Stimulated activated CD4-positive, alpha-beta T cell treated with anti-CD3 and anti-CD28 coated beads, TNF-alpha, amount 100 ng/mL, for 1 hour (primary cell): ENCODE results near the gene POLD3.

ENCODE experiments used
- DNase-seq, 3 donors: peaks; one replicate each; pipeline ENCODE4 v3.0.0-alpha.2; 2020; ENCODE audit warnings: low read depth in 3 of 3, low spot score in 1 of 3

Gene POLD3

DNA sequence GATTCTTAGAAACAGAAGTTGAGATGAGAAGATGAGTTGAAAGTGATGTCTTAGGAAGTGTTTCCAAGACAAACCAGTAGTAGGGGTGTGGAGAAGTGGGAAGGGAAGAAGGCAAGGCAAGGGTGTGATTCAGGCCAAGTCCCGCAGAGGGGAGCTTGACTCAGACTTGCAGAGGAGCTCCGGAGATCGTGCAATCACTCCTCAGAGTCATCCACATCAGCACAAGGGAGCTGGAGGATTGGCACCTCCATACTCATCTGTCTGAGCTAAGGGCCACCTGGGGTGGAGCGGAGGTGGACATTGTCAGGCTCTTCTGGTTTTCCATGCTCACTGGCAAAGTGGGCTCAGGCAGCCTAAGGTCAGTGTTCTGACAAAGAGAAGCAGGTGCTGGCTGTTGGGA, 94.4 kb downstream of the POLD3 start:
- DNase-seq = no peak

DNA sequence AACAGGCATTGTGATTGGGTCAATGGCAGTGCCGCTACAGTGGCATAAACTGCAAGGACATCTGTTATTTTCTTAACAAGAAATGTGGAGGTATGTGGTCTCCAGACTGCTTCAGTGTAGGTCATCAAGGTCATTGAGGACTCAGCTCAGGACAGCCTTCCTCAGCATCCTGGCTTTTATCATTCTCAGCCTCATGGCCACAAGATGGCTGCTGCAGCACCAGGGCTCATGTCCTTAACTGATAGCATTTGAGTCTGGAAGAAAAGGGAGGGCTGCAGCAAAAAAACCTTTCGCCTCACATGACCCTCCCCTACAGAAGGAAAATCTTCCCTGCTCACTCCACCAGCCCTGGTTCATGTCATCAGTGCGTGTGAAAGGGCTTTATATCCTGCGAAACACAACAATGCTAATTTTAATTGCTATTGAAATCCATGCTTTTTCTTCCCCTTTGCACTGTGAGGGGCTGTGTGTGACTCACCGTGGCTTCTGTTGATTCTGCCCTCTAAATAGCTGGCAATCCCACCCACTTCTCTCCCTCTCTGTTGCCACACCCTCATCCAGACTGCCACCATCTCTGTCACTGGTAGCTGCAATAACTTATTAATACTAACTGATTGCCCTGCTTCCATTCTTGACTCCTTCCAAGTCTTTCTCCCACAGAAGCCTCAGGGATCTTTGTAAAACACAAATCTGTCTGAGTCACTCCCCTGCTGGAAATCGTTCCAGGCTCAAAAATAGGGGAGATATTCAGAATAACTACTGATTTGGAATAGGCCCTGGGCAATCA, 95.0 kb downstream of the POLD3 start:
- DNase-seq = no peak

DNA sequence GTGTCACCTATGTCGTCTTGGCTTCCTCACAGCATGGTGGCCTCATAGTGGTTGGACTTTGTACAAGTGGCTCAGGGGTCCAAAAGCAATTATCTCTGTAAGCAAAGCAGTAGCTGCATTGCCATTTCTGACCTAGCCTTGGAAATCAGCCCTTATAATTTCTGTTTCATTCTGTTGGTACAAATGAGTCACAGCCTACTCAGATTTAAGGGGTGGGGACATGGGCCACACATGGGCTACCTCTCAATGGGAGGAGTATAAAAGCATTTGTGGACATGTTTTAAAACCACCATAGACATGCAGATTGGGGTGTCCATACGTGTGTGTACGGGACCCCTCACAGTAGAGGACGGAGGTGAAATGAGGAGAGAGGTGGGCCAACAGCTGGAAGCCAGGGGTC, 97.3 kb downstream of the POLD3 start:
- no peak for DNase-seq

DNA sequence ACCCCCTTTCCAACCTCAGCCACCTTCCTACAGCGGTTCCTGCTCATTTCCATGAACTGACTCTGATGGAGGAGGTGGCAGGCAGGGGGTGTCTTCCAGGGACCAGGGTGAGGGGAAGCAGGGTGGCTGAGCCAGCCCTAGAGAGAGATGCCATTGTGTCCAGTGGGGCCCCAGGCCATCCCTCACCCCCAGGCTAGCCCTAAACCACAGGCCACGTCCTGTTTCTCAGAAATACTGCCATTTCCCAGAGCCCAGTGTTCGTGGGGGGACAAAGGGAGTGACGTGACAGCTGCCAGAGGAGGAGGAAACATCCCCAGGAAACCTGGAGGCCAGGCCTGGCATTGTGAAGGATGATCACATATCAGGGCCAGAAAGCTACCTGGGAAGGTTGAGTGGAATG, 99.4 kb downstream of the POLD3 start:
- DNase-seq = no peak
